GM19239 (cell line): ENCODE results near the gene R3HDM1.

Source experiments
- DNase-seq: peaks from one replicate; pipeline ENCODE4 v3.0.0; 2011; ENCODE audit warnings: low spot score; ENCODE audit not compliant: insufficient read length
- FAIRE-seq: peaks from 2 replicates; lab custom pipeline; 2011; peaks lifted over from hg19 to GRCh38; lab: Jason Lieb, UNC

Gene R3HDM1

DNA sequence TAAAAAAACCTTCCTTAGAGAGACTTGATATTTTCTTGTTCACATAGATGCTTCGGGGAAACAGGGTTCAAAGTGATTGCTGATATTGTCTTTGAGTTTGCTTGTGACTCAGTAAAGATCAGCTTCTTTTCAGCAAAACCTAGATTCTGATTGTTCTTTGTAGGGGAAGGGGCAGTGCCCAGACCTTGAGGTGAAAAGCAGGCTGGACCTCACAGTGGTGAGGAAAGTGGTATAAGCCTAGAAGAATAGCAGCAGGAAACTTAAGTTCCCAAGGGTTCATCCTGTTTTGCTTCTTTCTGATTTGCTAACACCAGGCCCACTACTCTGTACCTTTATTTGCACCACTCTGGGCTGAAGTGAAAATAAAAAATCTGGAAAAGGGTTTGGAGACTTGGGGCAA, 231.2 kb downstream of the R3HDM1 start:
- DNase-seq: no peak
- FAIRE-seq: no peak

GRCh38 chr2:135768863-135769262, 237.6 kb downstream of the R3HDM1 start:
- FAIRE-seq (no peak), DNase-seq (no peak)

- FAIRE-seq: no peak
- DNase-seq: no peak
Measured at GRCh38 chr2:135773319-135773718, 242.0 kb downstream of the R3HDM1 start.

DNA sequence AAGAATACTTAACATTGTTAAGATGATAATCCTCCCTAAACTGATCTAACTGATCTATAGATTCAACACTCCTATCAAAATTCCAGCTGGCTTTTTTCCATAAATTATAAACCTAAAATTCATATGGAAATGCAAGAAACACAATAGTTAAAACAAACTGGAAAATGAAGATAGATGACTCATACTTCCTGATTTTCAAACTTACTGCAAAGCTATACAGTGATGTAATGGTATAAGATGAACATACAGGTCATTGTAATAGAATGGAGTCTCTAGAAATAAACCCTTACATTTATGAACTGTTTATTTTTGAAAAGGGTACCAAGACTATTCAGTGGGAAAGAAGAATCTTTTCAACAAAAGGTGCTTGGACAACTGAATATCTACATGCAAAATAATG, 242.6 kb downstream of the R3HDM1 start:
- no peak for FAIRE-seq
- DNase-seq: no peak
